Tibial nerve (tissue), 3 donors: ENCODE results near the gene PRLHR.

Experiments used
- POLR2A ChIP-seq, 2 donors: fragments of 450-650 bp; IDR thresholded peaks; one replicate each; pipeline ENCODE4 v1.6.1; 2017; ENCODE audit warnings: antibody characterized with exemption in 2 of 2, mild to moderate bottlenecking in 2 of 2, moderate library complexity in 2 of 2
- TF ChIP-seq, protein P1 (sequence below), 5 experiments: fragments of 200-600 bp in 3 of 5; fragments of 450-650 bp in 2 of 5; sonication (generic) in 3 of 5; IDR thresholded peaks; one replicate each; pipeline ENCODE4 v1.5.1; 2016 to 2019; ENCODE audit warnings: antibody characterized with exemption in 5 of 5, mild to moderate bottlenecking in 3 of 5, moderate library complexity in 2 of 5

DNA sequence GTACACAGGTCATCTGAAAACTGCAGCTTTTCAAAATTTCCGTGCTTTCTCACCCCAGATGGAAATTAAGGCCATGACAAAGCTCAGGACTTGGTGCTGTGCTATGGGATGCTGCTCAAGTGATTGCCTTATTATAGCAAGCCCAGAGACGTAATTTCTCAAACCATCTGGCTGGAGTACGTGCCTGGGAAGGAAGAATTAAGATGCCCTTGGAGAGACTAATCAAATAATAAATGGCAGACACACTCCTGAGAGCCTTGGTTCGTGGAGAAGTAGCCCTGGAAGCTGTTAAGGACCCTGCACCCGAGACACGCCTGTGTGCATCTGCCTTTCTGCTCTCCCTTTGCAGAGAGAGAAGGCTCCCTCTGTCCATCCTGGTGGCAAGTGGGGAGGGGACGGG is 38.3 kb upstream of the PRLHR start:
- TF ChIP-seq, protein P1, sequence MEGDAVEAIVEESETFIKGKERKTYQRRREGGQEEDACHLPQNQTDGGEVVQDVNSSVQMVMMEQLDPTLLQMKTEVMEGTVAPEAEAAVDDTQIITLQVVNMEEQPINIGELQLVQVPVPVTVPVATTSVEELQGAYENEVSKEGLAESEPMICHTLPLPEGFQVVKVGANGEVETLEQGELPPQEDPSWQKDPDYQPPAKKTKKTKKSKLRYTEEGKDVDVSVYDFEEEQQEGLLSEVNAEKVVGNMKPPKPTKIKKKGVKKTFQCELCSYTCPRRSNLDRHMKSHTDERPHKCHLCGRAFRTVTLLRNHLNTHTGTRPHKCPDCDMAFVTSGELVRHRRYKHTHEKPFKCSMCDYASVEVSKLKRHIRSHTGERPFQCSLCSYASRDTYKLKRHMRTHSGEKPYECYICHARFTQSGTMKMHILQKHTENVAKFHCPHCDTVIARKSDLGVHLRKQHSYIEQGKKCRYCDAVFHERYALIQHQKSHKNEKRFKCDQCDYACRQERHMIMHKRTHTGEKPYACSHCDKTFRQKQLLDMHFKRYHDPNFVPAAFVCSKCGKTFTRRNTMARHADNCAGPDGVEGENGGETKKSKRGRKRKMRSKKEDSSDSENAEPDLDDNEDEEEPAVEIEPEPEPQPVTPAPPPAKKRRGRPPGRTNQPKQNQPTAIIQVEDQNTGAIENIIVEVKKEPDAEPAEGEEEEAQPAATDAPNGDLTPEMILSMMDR (IDR thresholded peaks at IDR 0.05), result no peak
- no peak for TF ChIP-seq POLR2A (IDR thresholded peaks at IDR 0.05)
